ENCODE data around the gene TGM2. TPM values are rescaled to one million over a fixed set of nuclear protein-coding genes. Genes with fewer than 3 reads are reported as not detected.

TGM2 gene
- polyA plus RNA-seq, 1 donor from 2014 or later: not detected

- H4K20me1 ChIP-seq (ENCODE audit: insufficient read depth): no peaks in the 10 kb centered on the region
- H3K9ac ChIP-seq (ENCODE audit: low read length): no peak overlapping the region
- no peak overlapping the region for H3K4me3 ChIP-seq (ENCODE audit: low read length)
- H3K9me3 ChIP-seq (ENCODE audit: low read length): no peaks in the 10 kb centered on the region
- no peaks in the 10 kb centered on the region for H3K36me3 ChIP-seq (ENCODE audit: insufficient read depth, low read length)
- no peaks in the 10 kb centered on the region for H3K9me2 ChIP-seq (ENCODE audit: insufficient read depth, low read length)
- TF ChIP-seq RAD21 (conservative IDR thresholded peaks at IDR 0.05) (no peak), EZH2 (IDR thresholded peaks at IDR 0.05; ENCODE audit: borderline replicate concordance, insufficient read depth, low read length, poor library complexity, severe bottlenecking) (no peak), REST (IDR thresholded peaks at IDR 0.05; ENCODE audit: borderline replicate concordance) (no peak), CTCF (IDR thresholded peaks at IDR 0.05; ENCODE audit: poor library complexity, severe bottlenecking) (no peak), EP300 (conservative IDR thresholded peaks at IDR 0.05; ENCODE audit: poor library complexity, severe bottlenecking) (no peak), POLR2AphosphoS5 (IDR thresholded peaks at IDR 0.05) (no peak)
- peaks cover 6% of the 10 kb centered on the region for H3K27me3 ChIP-seq (ENCODE audit: insufficient read depth, low read depth, low read length)
- H3K27ac ChIP-seq (ENCODE audit: low read length): no peak overlapping the region
- no peaks in the 10 kb centered on the region for H3K79me2 ChIP-seq (replicated peaks; ENCODE audit: insufficient read depth, low read length)
- no peaks in the 10 kb centered on the region for H3F3A ChIP-seq (ENCODE audit: insufficient read depth, low read length, poor library complexity, severe bottlenecking)
- H3K4me2 ChIP-seq (ENCODE audit: low read length): no peak overlapping the region
- H2AFZ ChIP-seq (ENCODE audit: low read depth, low read length): no peak overlapping the region
Measured at GRCh38 chr20:38167328-38167850, 2.3 kb upstream of the TGM2 start.

GRCh38 chr20:38166703-38167233 lies 1.7 kb upstream of the TGM2 start:
- Histone ChIP-seq H3K36me3 (ENCODE audit: insufficient read depth, low read length) (no peaks in the 10 kb centered on the region), H3K79me2 (replicated peaks; ENCODE audit: insufficient read depth, low read length) (no peaks in the 10 kb centered on the region), H3F3A (ENCODE audit: insufficient read depth, low read length, poor library complexity, severe bottlenecking) (no peaks in the 10 kb centered on the region), H4K20me1 (ENCODE audit: insufficient read depth) (no peaks in the 10 kb centered on the region), H2AFZ (ENCODE audit: low read depth, low read length) (no peak overlapping the region), H3K27ac (ENCODE audit: low read length) (no peak overlapping the region), H3K4me3 (ENCODE audit: low read length) (no peak overlapping the region), H3K4me2 (ENCODE audit: low read length) (no peak overlapping the region), H3K9me2 (ENCODE audit: insufficient read depth, low read length) (no peaks in the 10 kb centered on the region), H3K9me3 (ENCODE audit: low read length) (no peaks in the 10 kb centered on the region), H3K9ac (ENCODE audit: low read length) (no peak overlapping the region), H3K27me3 (ENCODE audit: insufficient read depth, low read depth, low read length) (peaks cover 6% of the 10 kb centered on the region)
- TF ChIP-seq TAF1 (IDR thresholded peaks at IDR 0.05; ENCODE audit: low read depth) (no peak), POLR2AphosphoS5 (IDR thresholded peaks at IDR 0.05) (no peak), REST (IDR thresholded peaks at IDR 0.05; ENCODE audit: borderline replicate concordance) (no peak), SMC3 (conservative IDR thresholded peaks at IDR 0.05; ENCODE audit: poor library complexity) (no peak), CTCF (IDR thresholded peaks at IDR 0.05; ENCODE audit: poor library complexity, severe bottlenecking) (no peak), EP300 (conservative IDR thresholded peaks at IDR 0.05; ENCODE audit: poor library complexity, severe bottlenecking) (no peak), EZH2 (IDR thresholded peaks at IDR 0.05; ENCODE audit: borderline replicate concordance, insufficient read depth, low read length, poor library complexity, severe bottlenecking) (no peak), RAD21 (conservative IDR thresholded peaks at IDR 0.05) (no peak), MXI1 (conservative IDR thresholded peaks at IDR 0.05; ENCODE audit: poor library complexity, severe bottlenecking) (no peak)

Measured in neural cell (in vitro differentiated cells).